Stimulated activated effector memory CD8-positive, alpha-beta T cell treated with anti-CD3 and anti-CD28 coated beads, Interleukin-12 subunit alpha, Interleukin-12 subunit beta, amount 100 ng/mL, for 72 hours (primary cell): ENCODE measurements around the gene SRPX2.
"Not testable (repeated sequence)": the region's sequence is repeated elsewhere in the genome, so short reads cannot be mapped to it uniquely, and the experiment has no call there.

ENCODE experiments used
- ATAC-seq: fragments of 150-1000 bp; cut with Tn5 transposase; 2 replicates; pipeline ENCODE4 v1.10.0; 2021
- DNase-seq, 2 donors: peaks; one replicate each; pipeline ENCODE4 v3.0.0; 2021 to 2022; ENCODE audit warnings: low spot score in 2 of 2
- H3K27ac Mint-ChIP-seq: one replicate; pipeline ENCODE4 v1.8.0; 2022; ENCODE audit warnings: mild to moderate bottlenecking, mixed read lengths
- H3K36me3 Mint-ChIP-seq: one replicate; pipeline ENCODE4 v1.8.0; 2022; ENCODE audit warnings: mild to moderate bottlenecking, mixed read lengths
- H3K4me1 Mint-ChIP-seq: one replicate; pipeline ENCODE4 v1.8.0; 2022; ENCODE audit warnings: mixed read lengths
- H3K4me3 Mint-ChIP-seq: one replicate; pipeline ENCODE4 v1.8.0; 2022; ENCODE audit warnings: mild to moderate bottlenecking, mixed read lengths
- H3K9me3 Mint-ChIP-seq: one replicate; pipeline ENCODE4 v1.8.0; 2022; ENCODE audit warnings: mixed read lengths

The SRPX2 gene

GRCh38 chrX:100710816-100711215 is 66.8 kb downstream of the SRPX2 start:
- no peak for ATAC-seq
- Mint-ChIP-seq H3K4me3 (no peak overlapping the region), H3K9me3 (no peaks in the 10 kb centered on the region), H3K36me3 (no peaks in the 10 kb centered on the region), H3K4me1 (no peaks in the 10 kb centered on the region), H3K27ac (no peak overlapping the region)
- no peak for DNase-seq

- no peak for ATAC-seq
- DNase-seq, result no peak
- Mint-ChIP-seq H3K4me3 (no peak overlapping the region), H3K4me1 (no peaks in the 10 kb centered on the region), H3K9me3 (no peaks in the 10 kb centered on the region), H3K36me3 (no peaks in the 10 kb centered on the region), H3K27ac (no peak overlapping the region)
These were observed 73.4 kb downstream of the SRPX2 start for GRCh38 chrX:100717363-100717762.

- Mint-ChIP-seq H3K4me1 (no peaks in the 10 kb centered on the region), H3K36me3 (no peaks in the 10 kb centered on the region), H3K9me3 (no peaks in the 10 kb centered on the region), H3K4me3 (no peak overlapping the region), H3K27ac (no peak overlapping the region)
- DNase-seq, result no peak
- ATAC-seq, result no peak
These were observed 75.1 kb downstream of the SRPX2 start for GRCh38 chrX:100719139-100719538.

GRCh38 chrX:100720301-100720700 is 76.3 kb downstream of the SRPX2 start:
- Mint-ChIP-seq H3K4me3 (no peak overlapping the region), H3K36me3 (no peaks in the 10 kb centered on the region), H3K9me3 (no peaks in the 10 kb centered on the region), H3K4me1 (no peaks in the 10 kb centered on the region), H3K27ac (no peak overlapping the region)
- no peak for ATAC-seq
- no peak for DNase-seq

GRCh38 chrX:100721328-100721727 is 77.3 kb downstream of the SRPX2 start:
- Mint-ChIP-seq H3K36me3 (no peaks in the 10 kb centered on the region), H3K27ac (no peak overlapping the region), H3K4me3 (no peak overlapping the region), H3K4me1 (no peaks in the 10 kb centered on the region), H3K9me3 (no peaks in the 10 kb centered on the region)
- ATAC-seq, result no peak
- DNase-seq, result no peak

GRCh38 chrX:100724006-100724405 is 80.0 kb downstream of the SRPX2 start:
- not testable (repeated sequence) for H3K27ac Mint-ChIP-seq, ATAC-seq, H3K9me3 Mint-ChIP-seq, DNase-seq, H3K4me1 Mint-ChIP-seq, H3K36me3 Mint-ChIP-seq, H3K4me3 Mint-ChIP-seq
